ENCODE measurements around the gene NISCH.

Gene NISCH

GRCh38 chr3:52437326-52438103 lies 17.9 kb upstream of the NISCH start:
- TF ChIP-seq ZNF70 (CRISPR knock-in tag; IDR thresholded peaks at IDR 0.05) (no peak), SNAI2 (CRISPR knock-in tag; IDR thresholded peaks at IDR 0.05) (no peak), PPARA (CRISPR knock-in tag; IDR thresholded peaks at IDR 0.05; ENCODE audit: borderline replicate concordance) (no peak), ARNTL (CRISPR knock-in tag; IDR thresholded peaks at IDR 0.05; ENCODE audit: borderline replicate concordance, low read depth) (no peak), TCF4 (CRISPR knock-in tag; IDR thresholded peaks at IDR 0.05; ENCODE audit: borderline replicate concordance) (no peak), POU6F1 (CRISPR knock-in tag; IDR thresholded peaks at IDR 0.05; ENCODE audit: borderline replicate concordance, low read depth) (no peak), OSR1 (CRISPR knock-in tag; IDR thresholded peaks at IDR 0.05) (no peak), TSHZ2 (CRISPR knock-in tag; IDR thresholded peaks at IDR 0.05) (no peak), ZC3H10 (CRISPR knock-in tag; IDR thresholded peaks at IDR 0.05) (no peak), BACH2 (CRISPR knock-in tag; IDR thresholded peaks at IDR 0.05; ENCODE audit: borderline replicate concordance) (no peak), ZNF8 (CRISPR knock-in tag; IDR thresholded peaks at IDR 0.05) (no peak), ESRRG (CRISPR knock-in tag; IDR thresholded peaks at IDR 0.05) (no peak), TOX (CRISPR knock-in tag; IDR thresholded peaks at IDR 0.05; ENCODE audit: borderline replicate concordance) (no peak), ZFP30 (CRISPR knock-in tag; IDR thresholded peaks at IDR 0.05) (no peak), GLIS3 (CRISPR knock-in tag; IDR thresholded peaks at IDR 0.05) (no peak), ZFP3 (CRISPR knock-in tag; IDR thresholded peaks at IDR 0.05) (no peak)
- TF ChIP-seq, protein P1, sequence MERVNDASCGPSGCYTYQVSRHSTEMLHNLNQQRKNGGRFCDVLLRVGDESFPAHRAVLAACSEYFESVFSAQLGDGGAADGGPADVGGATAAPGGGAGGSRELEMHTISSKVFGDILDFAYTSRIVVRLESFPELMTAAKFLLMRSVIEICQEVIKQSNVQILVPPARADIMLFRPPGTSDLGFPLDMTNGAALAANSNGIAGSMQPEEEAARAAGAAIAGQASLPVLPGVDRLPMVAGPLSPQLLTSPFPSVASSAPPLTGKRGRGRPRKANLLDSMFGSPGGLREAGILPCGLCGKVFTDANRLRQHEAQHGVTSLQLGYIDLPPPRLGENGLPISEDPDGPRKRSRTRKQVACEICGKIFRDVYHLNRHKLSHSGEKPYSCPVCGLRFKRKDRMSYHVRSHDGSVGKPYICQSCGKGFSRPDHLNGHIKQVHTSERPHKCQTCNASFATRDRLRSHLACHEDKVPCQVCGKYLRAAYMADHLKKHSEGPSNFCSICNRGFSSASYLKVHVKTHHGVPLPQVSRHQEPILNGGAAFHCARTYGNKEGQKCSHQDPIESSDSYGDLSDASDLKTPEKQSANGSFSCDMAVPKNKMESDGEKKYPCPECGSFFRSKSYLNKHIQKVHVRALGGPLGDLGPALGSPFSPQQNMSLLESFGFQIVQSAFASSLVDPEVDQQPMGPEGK (CRISPR knock-in tag; IDR thresholded peaks at IDR 0.05; ENCODE audit: borderline replicate concordance), result no peak
- TF ChIP-seq, protein P2, sequence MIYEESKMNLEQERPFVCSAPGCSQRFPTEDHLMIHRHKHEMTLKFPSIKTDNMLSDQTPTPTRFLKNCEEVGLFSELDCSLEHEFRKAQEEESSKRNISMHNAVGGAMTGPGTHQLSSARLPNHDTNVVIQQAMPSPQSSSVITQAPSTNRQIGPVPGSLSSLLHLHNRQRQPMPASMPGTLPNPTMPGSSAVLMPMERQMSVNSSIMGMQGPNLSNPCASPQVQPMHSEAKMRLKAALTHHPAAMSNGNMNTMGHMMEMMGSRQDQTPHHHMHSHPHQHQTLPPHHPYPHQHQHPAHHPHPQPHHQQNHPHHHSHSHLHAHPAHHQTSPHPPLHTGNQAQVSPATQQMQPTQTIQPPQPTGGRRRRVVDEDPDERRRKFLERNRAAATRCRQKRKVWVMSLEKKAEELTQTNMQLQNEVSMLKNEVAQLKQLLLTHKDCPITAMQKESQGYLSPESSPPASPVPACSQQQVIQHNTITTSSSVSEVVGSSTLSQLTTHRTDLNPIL (CRISPR knock-in tag; IDR thresholded peaks at IDR 0.05; ENCODE audit: low read depth), result no peak

DNA sequence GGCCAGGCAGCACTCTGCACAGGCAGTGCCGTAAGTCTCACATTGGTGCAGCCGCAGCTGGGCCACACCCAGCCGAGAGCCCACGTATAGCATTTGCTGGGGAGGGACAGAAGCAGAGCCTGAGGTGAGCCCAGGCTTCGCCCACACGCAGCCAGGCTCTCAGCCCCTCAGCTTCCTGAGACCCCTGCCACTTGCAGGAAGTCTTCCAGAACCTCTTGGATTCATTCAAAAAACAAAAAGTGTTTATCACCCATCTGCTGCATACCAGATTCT lies 17.4 kb upstream of the NISCH start:
- no peak for TF ChIP-seq TSHZ2 (CRISPR knock-in tag; IDR thresholded peaks at IDR 0.05)
- no peak for TF ChIP-seq SNAI2 (CRISPR knock-in tag; IDR thresholded peaks at IDR 0.05)
- TF ChIP-seq OSR1 (CRISPR knock-in tag; IDR thresholded peaks at IDR 0.05), result no peak
- TF ChIP-seq GLIS3 (CRISPR knock-in tag; IDR thresholded peaks at IDR 0.05), result no peak
- TF ChIP-seq TCF4 (CRISPR knock-in tag; IDR thresholded peaks at IDR 0.05; ENCODE audit: borderline replicate concordance), result no peak
- no peak for TF ChIP-seq CSDC2 (CRISPR knock-in tag; IDR thresholded peaks at IDR 0.05)
- ATAC-seq, result no peak

More at GRCh38 chr3:52437326-52438103, 17.9 kb upstream of the NISCH start:
- ATAC-seq, result no peak

All from SK-N-SH treated with all-trans-retinoic acid at 6 μM for 48 hours (cell line).